Lower leg skin (tissue), 4 donors: ENCODE measurements around the gene UBE2G2. TPM values are rescaled to one million over a fixed set of nuclear protein-coding genes. Genes with fewer than 3 reads are reported as not detected.
A peak's percentile ranks its signal among the peaks of the same experiment; 100 is the strongest.

Experiments used
- DNase-seq, 2 donors: peaks; one replicate each; pipeline ENCODE4 v3.0.0-alpha.2; 2019; ENCODE audit warnings: low spot score in 2 of 2
- H3K4me3 ChIP-seq: fragments of 200-600 bp; sonication (generic); 2 replicates; pipeline ENCODE4 v1.5.1; 2017; ENCODE audit warnings: mild to moderate bottlenecking, low read depth; ENCODE audit not compliant: poor library complexity, severe bottlenecking
- CTCF ChIP-seq, 3 donors: fragments of 450-650 bp; IDR thresholded peaks; one replicate each; pipeline ENCODE4 v1.5.1; 2016; ENCODE audit warnings: antibody characterized with exemption in 3 of 3, mild to moderate bottlenecking in 3 of 3, moderate library complexity in 2 of 3
- POLR2A ChIP-seq, 2 donors: fragments of 450-650 bp; IDR thresholded peaks; one replicate each; pipeline ENCODE4 v1.6.1; 2016 to 2017; ENCODE audit warnings: antibody characterized with exemption in 2 of 2, mild to moderate bottlenecking in 1 of 2, moderate library complexity in 1 of 2
- WGBS, 2 donors: methylation state at CpG; one replicate each; pipeline ENCODE4 v1.1.5; 2018; 5-methylcytosine and 5-hydroxymethylcytosine counted together
- intact Hi-C: fragments of 100-400 bp; cut with DNase I; formaldehyde crosslinking; loops from one replicate; pipeline ENCODE4 v1.15.0; 2023; ENCODE audit warnings: low total_unique reads
- total RNA-seq, 4 donors: library from RNA; depleted of rRNA; stranded (reverse); fragments of >200 nt; gene quantifications; one replicate each; pipeline ENCODE4 v1.1.0, GENCODE V29; 2016

Gene UBE2G2
- total RNA-seq, 4 donors from 2014 or later, result 37.2 to 61.8 (median 49.8) TPM

GRCh38 chr21:44742418-44743153, 59.0 kb downstream of the UBE2G2 start:
- WGBS, 2 donors, result 75 to 79% methylated on average over 1 of the region's 1 CpG
- no peak for DNase-seq
- no peak overlapping the region for H3K4me3 ChIP-seq
- TF ChIP-seq POLR2A (IDR thresholded peaks at IDR 0.05) (no peak), CTCF (IDR thresholded peaks at IDR 0.05) (no peak)
- intact Hi-C loops, result no loop called here

- intact Hi-C loops, result no loop called here
- TF ChIP-seq CTCF (IDR thresholded peaks at IDR 0.05) (no peak), POLR2A (IDR thresholded peaks at IDR 0.05) (no peak)
- DNase-seq, result peak in 1 of 2 donors; percentile 62
- 93% methylated on average over 3 of the region's 3 CpGs for WGBS, 2 donors
- no peak overlapping the region for H3K4me3 ChIP-seq
Observed at GRCh38 chr21:44741921-44742320, 59.7 kb downstream of the UBE2G2 start.

GRCh38 chr21:44740742-44741141, 60.9 kb downstream of the UBE2G2 start:
- H3K4me3 ChIP-seq, result no peak overlapping the region
- peak in 1 of 2 donors; percentile 69 for DNase-seq

GRCh38 chr21:44739316-44739715, 62.3 kb downstream of the UBE2G2 start:
- intact Hi-C loops, result no loop called here
- H3K4me3 ChIP-seq, result no peak overlapping the region
- no peak for TF ChIP-seq CTCF (IDR thresholded peaks at IDR 0.05)
- no peak for TF ChIP-seq POLR2A (IDR thresholded peaks at IDR 0.05)
- DNase-seq, result peak in 1 of 2 donors; percentile 57
- WGBS, 2 donors, result 94 to 100% methylated on average over 1 of the region's 1 CpG

More at GRCh38 chr21:44740742-44741141, 60.9 kb downstream of the UBE2G2 start:
- 86 to 87% methylated on average over 7 of the region's 7 CpGs for WGBS, 2 donors
- TF ChIP-seq POLR2A (IDR thresholded peaks at IDR 0.05), result no peak
- TF ChIP-seq CTCF (IDR thresholded peaks at IDR 0.05), result no peak
- intact Hi-C loops, result no loop called here

- intact Hi-C loops, result no loop called here
- TF ChIP-seq POLR2A (IDR thresholded peaks at IDR 0.05) (no peak), CTCF (IDR thresholded peaks at IDR 0.05) (no peak)
- H3K4me3 ChIP-seq, result no peak overlapping the region
- peak in 1 of 2 donors; percentile 23 for DNase-seq
- 97 to 98% methylated on average over 3 of the region's 3 CpGs for WGBS, 2 donors
Observed at GRCh38 chr21:44738621-44739020, 63.0 kb downstream of the UBE2G2 start.
